DOHH2 (cell line): ENCODE data around the gene GPX2.

Experiments
- CTCF ChIP-seq: fragments of 200-600 bp; sonication (generic); IDR thresholded peaks from one replicate; pipeline ENCODE4 v1.5.1; 2014; ENCODE audit warnings: antibody characterized with exemption, mild to moderate bottlenecking, low read depth, low read length; ENCODE audit not compliant: poor library complexity, severe bottlenecking
- EZH2phosphoT487 ChIP-seq: fragments of 200-600 bp; sonication (generic); IDR thresholded peaks from 2 replicates; pipeline ENCODE4 v1.6.1; 2017; ENCODE audit warnings: borderline replicate concordance, mild to moderate bottlenecking, antibody characterized with exemption, low read length, moderate library complexity, mixed read lengths

GRCh38 chr14:64891173-64891838 lies 51.2 kb downstream of the GPX2 start:
- TF ChIP-seq CTCF (no peak), EZH2phosphoT487 (no peak)
